K562 (cell line): Measurements from ENCODE around the gene CLCNKB. TPM values are rescaled to one million over a fixed set of nuclear protein-coding genes. Genes with fewer than 3 reads are reported as not detected.
A peak's percentile ranks its signal among the peaks of the same experiment; 100 is the strongest.

ENCODE experiments used
- AFF1 ChIP-seq, 2 experiments: fragments of 450-650 bp; IDR thresholded peaks; 2 replicates each; pipeline ENCODE4 v1.6.1; 2018; ENCODE audit warnings: mild to moderate bottlenecking in 2 of 2, low read depth in 1 of 2; ENCODE audit not compliant: partially characterized antibody in 2 of 2
- CBX2 ChIP-seq: fragments of 200-600 bp; sonication (generic); IDR thresholded peaks from one replicate; pipeline ENCODE4 v1.6.1; 2012; ENCODE audit warnings: mild to moderate bottlenecking, low read length, inconsistent platforms; ENCODE audit not compliant: insufficient read depth, poor library complexity, severe bottlenecking
- CREM ChIP-seq: IDR thresholded peaks from 2 replicates; pipeline ENCODE4 v1.6.1; 2014; ENCODE audit warnings: antibody characterized with exemption, low read depth
- DEAF1 ChIP-seq: fragments of 450-650 bp; formaldehyde crosslinking; IDR thresholded peaks from 2 replicates; pipeline ENCODE4 v1.4.0; 2020; ENCODE audit warnings: mild to moderate bottlenecking, moderate library complexity
- ELF1 ChIP-seq: fragments of 200-800 bp; sonication (Bioruptor generic); IDR thresholded peaks from 2 replicates; pipeline ENCODE4 v1.6.1; 2016; ENCODE audit warnings: missing genetic modification characterization, missing compliant biosample characterization
- EP400 ChIP-seq: fragments of 450-650 bp; IDR thresholded peaks from 2 replicates; pipeline ENCODE4 v1.6.1; 2017; ENCODE audit warnings: antibody characterized with exemption, mild to moderate bottlenecking, moderate library complexity
- ETS2 ChIP-seq: IDR thresholded peaks from 2 replicates; pipeline ENCODE4 v1.6.1; 2016; ENCODE audit warnings: borderline replicate concordance, missing genetic modification characterization, mild to moderate bottlenecking, moderate library complexity, missing compliant biosample characterization; ENCODE audit not compliant: poor library complexity, severe bottlenecking
- MIER1 ChIP-seq: fragments of 450-650 bp; IDR thresholded peaks from 2 replicates; pipeline ENCODE4 v1.6.1; 2016; ENCODE audit warnings: antibody characterized with exemption, mild to moderate bottlenecking, low read depth
- RBM15 ChIP-seq: fragments of 200-400 bp; formaldehyde crosslinking; IDR thresholded peaks from 2 replicates; pipeline ENCODE4 v1.6.1; 2018; ENCODE audit warnings: mild to moderate bottlenecking, low read length, moderate library complexity; ENCODE audit not compliant: insufficient read depth
- RBM22 ChIP-seq: fragments of 200-400 bp; formaldehyde crosslinking; IDR thresholded peaks from 2 replicates; pipeline ENCODE4 v1.6.1; 2018; ENCODE audit warnings: low read length, low read depth; ENCODE audit not compliant: poor library complexity, severe bottlenecking
- TCF7L2 ChIP-seq: fragments of 150-350 bp; IDR thresholded peaks from 2 replicates; pipeline ENCODE4 v1.6.1; 2016; ENCODE audit warnings: low read depth, mild to moderate bottlenecking, low read length, moderate library complexity
- THRB ChIP-seq: fragments of 450-650 bp; formaldehyde crosslinking; conservative IDR thresholded peaks from 2 replicates; pipeline ENCODE4 v1.4.0; 2022; ENCODE audit warnings: mild to moderate bottlenecking, missing genetic modification characterization
- USF2 ChIP-seq: sonication (generic); formaldehyde crosslinking; IDR thresholded peaks from 2 replicates; pipeline ENCODE4 v1.5.0; 2020; ENCODE audit warnings: missing genetic modification reagents
- XRCC3 ChIP-seq: fragments of 450-650 bp; IDR thresholded peaks from 2 replicates; pipeline ENCODE4 v1.6.1; 2017; ENCODE audit warnings: mild to moderate bottlenecking, moderate library complexity
- XRCC5 ChIP-seq: fragments of 200-400 bp; formaldehyde crosslinking; IDR thresholded peaks from 2 replicates; pipeline ENCODE4 v1.6.1; 2017; ENCODE audit warnings: low read depth, mild to moderate bottlenecking, low read length
- polyA plus RNA-seq, 8 experiments: library from polyadenylated mRNA; depleted of rRNA in 4 of 8; stranded (reverse) in 5 of 8; unstranded in 3 of 8; fragments of >200 nt; fragmentation: Nextera tagmentation in 2 of 8; fragmentation: Illumina TruSeq in 1 of 8; extraction: Ambion mirVana in 2 of 8; extraction: Trizol in 1 of 8; gene quantifications; 2 replicates each; pipeline versions ENCODE4 v1.2.1 to v1.2.3, GENCODE V29; 2011 to 2014; ENCODE audit warnings: inconsistent platforms in 1 of 8, missing spikeins in 1 of 8
- total RNA-seq, 7 experiments: library from RNA; depleted of rRNA in 6 of 7; stranded (reverse); fragments of >200 nt in 6 of 7; fragmentation: Illumina TruSeq in 2 of 7; extraction: Trizol in 2 of 7; gene quantifications; 2 replicates each; pipeline versions ENCODE4 v1.2.1 to v1.2.3, GENCODE V29; 2011 to 2021; ENCODE audit warnings: low replicate concordance in 1 of 7

Gene CLCNKB
- total and polyA plus RNA-seq, 9 of the 15 experiments (the other 6 are each of a cell fraction or from before 2014, with no cell fraction given): 0.08 to 1.7 (median 0.64) TPM

- TF ChIP-seq RBM15 (no peak), XRCC5 (peak; percentile 76), DEAF1 (CRISPR knock-in tag) (peak; percentile 92), EP400 (peak; percentile 52; the same call in 1 of the 2 replicates), THRB (CRISPR knock-in tag) (no peak; the same call in 1 of the 2 replicates), AFF1 (IDR thresholded peaks at IDR 0.05; ENCODE audit: low read depth in 1 of 2, partially characterized antibody in 2 of 2) (peak in 1 of 2 experiments; percentile 36), ELF1 (tag) (no peak), ETS2 (tag) (no peak), TCF7L2 (no peak), RBM22 (no peak), USF2 (CRISPR knock-in tag) (no peak), CREM (peak; percentile 63), MIER1 (peak; percentile 54; the same call in 1 of the 2 replicates), XRCC3 (no peak), CBX2 (no peak)
These were observed 12.3 kb downstream of the CLCNKB start (continued) for GRCh38 chr1:16055613-16056520.
